GM18868 (cell line): ENCODE results near the gene OR4A5.
"Not testable (repeated sequence)": the region's sequence is repeated elsewhere in the genome, so short reads cannot be mapped to it uniquely, and the experiment has no call there.

Source experiments
- ATAC-seq: cut with Tn5 transposase; IDR thresholded peaks from one replicate; pipeline ENCODE4 v1.9.1; 2021; ENCODE audit warnings: mild to moderate bottlenecking, moderate library complexity; ENCODE audit not compliant: unreplicated experiment

The OR4A5 gene, protein sequence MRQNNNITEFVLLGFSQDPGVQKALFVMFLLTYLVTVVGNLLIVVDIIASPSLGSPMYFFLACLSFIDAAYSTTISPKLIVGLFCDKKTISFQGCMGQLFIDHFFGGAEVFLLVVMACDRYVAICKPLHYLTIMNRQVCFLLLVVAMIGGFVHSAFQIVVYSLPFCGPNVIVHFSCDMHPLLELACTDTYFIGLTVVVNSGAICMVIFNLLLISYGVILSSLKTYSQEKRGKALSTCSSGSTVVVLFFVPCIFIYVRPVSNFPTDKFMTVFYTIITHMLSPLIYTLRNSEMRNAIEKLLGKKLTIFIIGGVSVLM

GRCh38 chr11:54706532-54706931 is at the start of gene OR4A5:
Gene OR4A5, plus strand, starts transcription at chr11:54706832. Its CDS starts 53 bp downstream, at chr11:54706885.
- not testable (repeated sequence) for ATAC-seq

- not testable (repeated sequence) for ATAC-seq
Observed at GRCh38 chr11:54720094-54720493, 13.5 kb downstream of the OR4A5 start.
